ENCODE measurements around the gene ANO2.

ANO2 gene

DNA sequence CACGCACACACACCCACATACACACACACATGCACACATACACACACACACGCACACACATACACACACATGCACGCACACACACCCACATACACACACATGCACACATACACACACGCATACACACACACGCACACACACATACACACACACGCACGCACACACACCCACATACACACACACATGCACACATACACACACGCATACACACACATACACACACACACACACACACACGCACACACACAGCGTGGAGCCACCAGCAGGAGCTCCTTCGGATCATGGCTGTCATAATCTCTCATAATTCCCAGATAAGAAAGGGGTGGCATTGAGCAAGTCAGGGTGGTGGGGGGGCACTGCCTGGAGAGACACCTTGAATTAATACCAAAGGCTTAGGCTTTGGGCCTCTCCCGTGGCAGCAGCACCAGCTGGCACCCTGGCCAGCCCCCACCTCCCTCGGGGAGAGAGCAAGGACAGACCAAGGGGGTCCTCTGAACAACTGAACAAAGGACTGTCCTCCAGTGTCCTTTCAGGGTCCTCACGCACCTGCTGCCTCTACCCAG lies 21.9 kb downstream of the ANO2 start:
- no peak overlapping the region for H3K27ac ChIP-seq (ENCODE audit: low read depth, low read length)
- H3K79me2 ChIP-seq (ENCODE audit: control insufficient read depth, low read length), result no peaks in the 10 kb centered on the region
- no peaks in the 10 kb centered on the region for H3K27me3 ChIP-seq (ENCODE audit: control insufficient read depth, low read length)
- TF ChIP-seq EZH2phosphoT487 (IDR thresholded peaks at IDR 0.05; ENCODE audit: borderline replicate concordance, low read length), result no peak
- TF ChIP-seq CTCF (IDR thresholded peaks at IDR 0.05; ENCODE audit: low read depth, low read length, poor library complexity, severe bottlenecking), result no peak
- H3K4me3 ChIP-seq (ENCODE audit: low read length), result no peak overlapping the region
- H4K20me1 ChIP-seq (ENCODE audit: control insufficient read depth, insufficient read depth, low read depth, low read length), result no peaks in the 10 kb centered on the region
- no peaks in the 10 kb centered on the region for H3K36me3 ChIP-seq (ENCODE audit: control insufficient read depth, low read length)
- H3K9me2 ChIP-seq (replicated peaks; ENCODE audit: control insufficient read depth, low read length), result no peaks in the 10 kb centered on the region
- no peaks in the 10 kb centered on the region for H3K4me1 ChIP-seq (ENCODE audit: control insufficient read depth, low read length)
- H3K4me2 ChIP-seq (ENCODE audit: low read length), result no peak overlapping the region
- H3F3A ChIP-seq (ENCODE audit: control insufficient read depth, insufficient read depth), result no peaks in the 10 kb centered on the region
- no peaks in the 10 kb centered on the region for H3K9me3 ChIP-seq (ENCODE audit: control insufficient read depth, insufficient read depth, low read length)

GRCh38 chr12:5921966-5922899 lies 22.8 kb downstream of the ANO2 start:
- H3K27ac ChIP-seq (ENCODE audit: low read depth, low read length), result no peak overlapping the region

GRCh38 chr12:5921027-5921909 lies 23.8 kb downstream of the ANO2 start:
- no peak for TF ChIP-seq EZH2phosphoT487 (IDR thresholded peaks at IDR 0.05; ENCODE audit: borderline replicate concordance, low read length)
- no peak for TF ChIP-seq CTCF (IDR thresholded peaks at IDR 0.05; ENCODE audit: low read depth, low read length, poor library complexity, severe bottlenecking)

More at GRCh38 chr12:5921966-5922899, 22.8 kb downstream of the ANO2 start:
- Histone ChIP-seq H3K4me3 (ENCODE audit: low read length) (no peak overlapping the region), H3K4me1 (ENCODE audit: control insufficient read depth, low read length) (no peaks in the 10 kb centered on the region), H3K36me3 (ENCODE audit: control insufficient read depth, low read length) (no peaks in the 10 kb centered on the region), H3F3A (ENCODE audit: control insufficient read depth, insufficient read depth) (no peaks in the 10 kb centered on the region), H3K9me3 (ENCODE audit: control insufficient read depth, insufficient read depth, low read length) (no peaks in the 10 kb centered on the region), H3K79me2 (ENCODE audit: control insufficient read depth, low read length) (no peaks in the 10 kb centered on the region), H3K9me2 (replicated peaks; ENCODE audit: control insufficient read depth, low read length) (no peaks in the 10 kb centered on the region), H4K20me1 (ENCODE audit: control insufficient read depth, insufficient read depth, low read depth, low read length) (no peaks in the 10 kb centered on the region), H3K4me2 (ENCODE audit: low read length) (no peak overlapping the region), H3K27me3 (ENCODE audit: control insufficient read depth, low read length) (no peaks in the 10 kb centered on the region)
- TF ChIP-seq EZH2phosphoT487 (IDR thresholded peaks at IDR 0.05; ENCODE audit: borderline replicate concordance, low read length) (no peak), CTCF (IDR thresholded peaks at IDR 0.05; ENCODE audit: low read depth, low read length, poor library complexity, severe bottlenecking) (no peak)

More at GRCh38 chr12:5921027-5921909, 23.8 kb downstream of the ANO2 start:
- no peaks in the 10 kb centered on the region for H3F3A ChIP-seq (ENCODE audit: control insufficient read depth, insufficient read depth)
- H3K4me3 ChIP-seq (ENCODE audit: low read length), result no peak overlapping the region
- H4K20me1 ChIP-seq (ENCODE audit: control insufficient read depth, insufficient read depth, low read depth, low read length), result no peaks in the 10 kb centered on the region
- H3K4me1 ChIP-seq (ENCODE audit: control insufficient read depth, low read length), result no peaks in the 10 kb centered on the region
- no peaks in the 10 kb centered on the region for H3K36me3 ChIP-seq (ENCODE audit: control insufficient read depth, low read length)
- no peak overlapping the region for H3K4me2 ChIP-seq (ENCODE audit: low read length)
- no peaks in the 10 kb centered on the region for H3K9me3 ChIP-seq (ENCODE audit: control insufficient read depth, insufficient read depth, low read length)
- H3K9me2 ChIP-seq (replicated peaks; ENCODE audit: control insufficient read depth, low read length), result no peaks in the 10 kb centered on the region
- no peak overlapping the region for H3K27ac ChIP-seq (ENCODE audit: low read depth, low read length)
- H3K79me2 ChIP-seq (ENCODE audit: control insufficient read depth, low read length), result no peaks in the 10 kb centered on the region
- H3K27me3 ChIP-seq (ENCODE audit: control insufficient read depth, low read length), result no peaks in the 10 kb centered on the region

All from DOHH2 (cell line).